Retinal pigment epithelial cell (primary cell): ENCODE results near the gene CTNNA2.

ENCODE experiments used
- DNase-seq: peaks from one replicate; pipeline ENCODE4 v3.0.0-alpha.2; 2010; ENCODE audit warnings: low read depth
- H3K4me3 ChIP-seq: 2 replicates; pipeline ENCODE4 v1.5.1; 2011; ENCODE audit warnings: mild to moderate bottlenecking, low read length, control low read depth, moderate library complexity
- TF ChIP-seq, protein P1 (sequence below): conservative IDR thresholded peaks from 2 replicates; pipeline ENCODE4 v1.5.1; 2011; ENCODE audit warnings: low read depth, low read length, control low read depth, inconsistent platforms

The CTNNA2 gene

GRCh38 chr2:80348953-80349352 is 836.1 kb downstream of the CTNNA2 start:
- DNase-seq, result no peak
- H3K4me3 ChIP-seq, result no peak overlapping the region
- TF ChIP-seq, protein P1, sequence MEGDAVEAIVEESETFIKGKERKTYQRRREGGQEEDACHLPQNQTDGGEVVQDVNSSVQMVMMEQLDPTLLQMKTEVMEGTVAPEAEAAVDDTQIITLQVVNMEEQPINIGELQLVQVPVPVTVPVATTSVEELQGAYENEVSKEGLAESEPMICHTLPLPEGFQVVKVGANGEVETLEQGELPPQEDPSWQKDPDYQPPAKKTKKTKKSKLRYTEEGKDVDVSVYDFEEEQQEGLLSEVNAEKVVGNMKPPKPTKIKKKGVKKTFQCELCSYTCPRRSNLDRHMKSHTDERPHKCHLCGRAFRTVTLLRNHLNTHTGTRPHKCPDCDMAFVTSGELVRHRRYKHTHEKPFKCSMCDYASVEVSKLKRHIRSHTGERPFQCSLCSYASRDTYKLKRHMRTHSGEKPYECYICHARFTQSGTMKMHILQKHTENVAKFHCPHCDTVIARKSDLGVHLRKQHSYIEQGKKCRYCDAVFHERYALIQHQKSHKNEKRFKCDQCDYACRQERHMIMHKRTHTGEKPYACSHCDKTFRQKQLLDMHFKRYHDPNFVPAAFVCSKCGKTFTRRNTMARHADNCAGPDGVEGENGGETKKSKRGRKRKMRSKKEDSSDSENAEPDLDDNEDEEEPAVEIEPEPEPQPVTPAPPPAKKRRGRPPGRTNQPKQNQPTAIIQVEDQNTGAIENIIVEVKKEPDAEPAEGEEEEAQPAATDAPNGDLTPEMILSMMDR, result no peak

- no peak overlapping the region for H3K4me3 ChIP-seq
- TF ChIP-seq, protein P1, result no peak
- no peak for DNase-seq
These were observed 838.4 kb downstream of the CTNNA2 start for GRCh38 chr2:80351231-80351630.

DNA sequence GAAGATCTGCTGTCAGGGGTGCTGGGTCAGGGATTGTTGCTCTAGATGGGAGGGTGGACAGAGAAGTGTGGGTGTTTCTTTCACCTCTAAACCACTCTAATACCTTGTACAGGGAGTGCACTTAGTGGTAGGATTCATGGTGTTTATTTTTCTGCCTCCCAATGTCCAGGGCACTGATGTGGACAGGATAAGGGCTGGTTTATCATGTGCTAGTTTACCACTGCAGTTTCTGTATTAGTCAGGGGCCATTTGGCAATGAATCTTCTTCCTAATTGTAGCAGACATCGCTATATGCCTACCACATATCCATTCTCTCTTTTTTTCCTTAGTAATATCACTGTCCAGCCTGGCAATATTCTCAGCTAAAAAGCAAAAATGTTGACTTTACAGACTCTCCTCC is 842.0 kb downstream of the CTNNA2 start:
- DNase-seq, result no peak
- H3K4me3 ChIP-seq, result no peak overlapping the region
- TF ChIP-seq, protein P1, result no peak

DNA sequence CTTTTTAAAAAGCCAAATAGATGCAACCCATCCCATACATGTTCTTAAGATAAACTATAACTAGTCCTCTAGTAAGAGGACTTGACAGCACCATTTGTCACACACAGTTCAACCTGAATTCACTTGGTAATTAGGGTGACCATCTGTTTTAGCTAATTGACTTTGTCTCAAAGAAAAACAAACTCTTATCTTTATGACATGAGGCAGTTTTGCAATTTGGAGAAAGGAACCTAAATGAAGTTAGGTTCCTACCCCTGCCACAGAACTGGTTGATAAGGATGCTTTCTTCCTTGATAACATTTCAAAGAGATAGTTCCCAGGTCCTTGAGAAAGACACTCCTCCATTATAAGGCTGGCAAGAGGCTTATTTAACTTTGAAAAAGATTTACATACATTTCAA is 849.1 kb downstream of the CTNNA2 start:
- no peak overlapping the region for H3K4me3 ChIP-seq

DNA sequence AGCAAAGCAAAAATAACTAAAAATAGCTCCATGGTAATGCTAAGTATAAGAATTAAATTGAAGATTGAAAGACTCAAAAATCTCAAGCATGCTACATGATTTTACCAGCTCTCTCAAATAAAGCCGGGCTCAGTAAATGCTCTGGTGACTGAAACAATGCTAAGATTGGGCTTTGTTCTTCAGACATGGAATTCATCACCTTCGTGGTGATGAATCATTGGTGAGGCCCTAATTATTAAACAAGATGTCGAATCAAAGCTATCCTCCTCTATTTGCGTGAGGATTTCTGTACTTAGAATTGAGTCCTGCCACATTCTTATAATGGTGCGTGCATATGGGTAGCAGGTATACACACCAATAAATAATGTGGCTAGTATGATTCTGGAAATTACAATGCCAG is 850.5 kb downstream of the CTNNA2 start:
- TF ChIP-seq, protein P1, result no peak
- no peak overlapping the region for H3K4me3 ChIP-seq
- no peak for DNase-seq

More for the DNA sequence above, 849.1 kb downstream of the CTNNA2 start:
- DNase-seq, result no peak
- TF ChIP-seq, protein P1, result no peak

DNA sequence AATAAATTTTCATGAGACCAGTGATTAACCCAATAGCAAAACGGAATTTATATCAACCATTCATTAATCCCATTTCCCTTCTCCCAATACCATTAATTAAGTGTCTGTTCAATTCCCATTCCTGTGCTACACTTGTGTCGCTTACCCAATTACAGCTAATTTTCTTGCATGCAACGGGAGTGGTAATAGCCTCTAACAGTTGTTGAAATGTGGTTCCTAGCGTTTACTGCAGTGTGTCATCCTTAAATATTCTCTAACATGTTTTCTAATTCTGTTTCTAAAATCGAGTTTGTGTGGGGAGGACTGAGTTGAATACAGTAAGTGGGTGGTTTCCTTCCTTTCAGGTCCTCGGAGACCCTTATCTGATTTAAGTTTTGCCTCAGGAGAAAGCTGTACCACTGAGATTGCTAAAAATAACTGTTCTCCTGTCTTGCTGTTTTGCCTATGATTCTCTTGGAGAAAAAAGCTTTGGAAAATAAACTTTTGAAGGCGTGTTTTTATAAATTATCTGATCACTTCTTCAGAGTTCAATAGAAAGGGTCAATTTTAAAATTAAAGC is 851.0 kb downstream of the CTNNA2 start:
- DNase-seq, result no peak
- H3K4me3 ChIP-seq, result no peak overlapping the region
- TF ChIP-seq, protein P1, result no peak

GRCh38 chr2:80364524-80365212 is 851.8 kb downstream of the CTNNA2 start:
- TF ChIP-seq, protein P1, result no peak
- no peak for DNase-seq
- no peak overlapping the region for H3K4me3 ChIP-seq
